Kidney epithelial cell (primary cell): Measurements from ENCODE around the gene DKK2. TPM values are rescaled to one million over a fixed set of nuclear protein-coding genes. Genes with fewer than 3 reads are reported as not detected.

Source experiments
- DNase-seq: peaks from one replicate; pipeline ENCODE4 v3.0.0-alpha.2; 2010; ENCODE audit warnings: low read depth
- H3K27me3 ChIP-seq: 2 replicates; pipeline ENCODE4 v1.6.0; 2011; ENCODE audit warnings: low read length; ENCODE audit not compliant: control insufficient read depth, insufficient read depth
- H3K36me3 ChIP-seq: 2 replicates; pipeline ENCODE4 v1.5.1; 2011; ENCODE audit warnings: low read length; ENCODE audit not compliant: control insufficient read depth, insufficient read depth
- H3K4me3 ChIP-seq: 2 replicates; pipeline ENCODE4 v1.5.1; 2011; ENCODE audit warnings: low read depth, mild to moderate bottlenecking, control low read depth, low read length
- total RNA-seq: library from RNA; depleted of rRNA; stranded (reverse); fragments of >200 nt; gene quantifications from 2 replicates; pipeline ENCODE4 v1.2.3, GENCODE V29; 2015
- TF ChIP-seq, protein P1 (sequence below): IDR thresholded peaks from 2 replicates; pipeline ENCODE4 v1.5.1; 2011; ENCODE audit warnings: mild to moderate bottlenecking, moderate library complexity, low read length, control low read depth, inconsistent platforms; ENCODE audit not compliant: insufficient read depth, poor library complexity, severe bottlenecking

Gene DKK2
- total RNA-seq, 1 donor from 2014 or later, result not detected

DNA sequence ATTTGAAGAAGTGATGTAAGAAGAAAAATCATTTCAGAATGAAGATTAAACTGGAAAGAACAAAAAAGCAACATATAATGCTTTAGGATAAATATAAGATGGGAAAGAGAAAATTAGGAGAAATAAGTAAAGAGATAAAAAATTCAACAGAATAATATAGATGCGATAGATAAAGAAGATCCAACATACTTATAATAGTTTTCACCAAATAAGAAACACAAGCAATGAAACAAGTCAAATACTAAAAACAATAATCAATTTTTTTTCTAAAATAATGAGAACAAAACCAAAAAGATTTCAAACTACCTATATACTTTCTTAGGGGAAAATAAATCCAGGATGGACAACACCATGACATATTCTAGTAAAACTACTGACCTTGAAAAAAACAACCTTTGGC lies 10.1 kb upstream of the DKK2 start:
- no peaks in the 10 kb centered on the region for H3K27me3 ChIP-seq
- H3K4me3 ChIP-seq, result no peak overlapping the region
- TF ChIP-seq, protein P1, sequence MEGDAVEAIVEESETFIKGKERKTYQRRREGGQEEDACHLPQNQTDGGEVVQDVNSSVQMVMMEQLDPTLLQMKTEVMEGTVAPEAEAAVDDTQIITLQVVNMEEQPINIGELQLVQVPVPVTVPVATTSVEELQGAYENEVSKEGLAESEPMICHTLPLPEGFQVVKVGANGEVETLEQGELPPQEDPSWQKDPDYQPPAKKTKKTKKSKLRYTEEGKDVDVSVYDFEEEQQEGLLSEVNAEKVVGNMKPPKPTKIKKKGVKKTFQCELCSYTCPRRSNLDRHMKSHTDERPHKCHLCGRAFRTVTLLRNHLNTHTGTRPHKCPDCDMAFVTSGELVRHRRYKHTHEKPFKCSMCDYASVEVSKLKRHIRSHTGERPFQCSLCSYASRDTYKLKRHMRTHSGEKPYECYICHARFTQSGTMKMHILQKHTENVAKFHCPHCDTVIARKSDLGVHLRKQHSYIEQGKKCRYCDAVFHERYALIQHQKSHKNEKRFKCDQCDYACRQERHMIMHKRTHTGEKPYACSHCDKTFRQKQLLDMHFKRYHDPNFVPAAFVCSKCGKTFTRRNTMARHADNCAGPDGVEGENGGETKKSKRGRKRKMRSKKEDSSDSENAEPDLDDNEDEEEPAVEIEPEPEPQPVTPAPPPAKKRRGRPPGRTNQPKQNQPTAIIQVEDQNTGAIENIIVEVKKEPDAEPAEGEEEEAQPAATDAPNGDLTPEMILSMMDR, result no peak
- no peak for DNase-seq
- no peaks in the 10 kb centered on the region for H3K36me3 ChIP-seq

- Histone ChIP-seq H3K36me3 (no peaks in the 10 kb centered on the region), H3K4me3 (no peak overlapping the region), H3K27me3 (no peaks in the 10 kb centered on the region)
- DNase-seq, result no peak
- TF ChIP-seq, protein P1, result peak; percentile 16
Measured at GRCh38 chr4:107044170-107044569, 8.1 kb upstream of the DKK2 start.

GRCh38 chr4:107037199-107037584 lies 1.1 kb upstream of the DKK2 start:
- no peaks in the 10 kb centered on the region for H3K36me3 ChIP-seq
- peaks cover 40% of the 10 kb centered on the region for H3K27me3 ChIP-seq
- TF ChIP-seq, protein P1, result peak; percentile 80
- H3K4me3 ChIP-seq, result no peak overlapping the region
- no peak for DNase-seq

DNA sequence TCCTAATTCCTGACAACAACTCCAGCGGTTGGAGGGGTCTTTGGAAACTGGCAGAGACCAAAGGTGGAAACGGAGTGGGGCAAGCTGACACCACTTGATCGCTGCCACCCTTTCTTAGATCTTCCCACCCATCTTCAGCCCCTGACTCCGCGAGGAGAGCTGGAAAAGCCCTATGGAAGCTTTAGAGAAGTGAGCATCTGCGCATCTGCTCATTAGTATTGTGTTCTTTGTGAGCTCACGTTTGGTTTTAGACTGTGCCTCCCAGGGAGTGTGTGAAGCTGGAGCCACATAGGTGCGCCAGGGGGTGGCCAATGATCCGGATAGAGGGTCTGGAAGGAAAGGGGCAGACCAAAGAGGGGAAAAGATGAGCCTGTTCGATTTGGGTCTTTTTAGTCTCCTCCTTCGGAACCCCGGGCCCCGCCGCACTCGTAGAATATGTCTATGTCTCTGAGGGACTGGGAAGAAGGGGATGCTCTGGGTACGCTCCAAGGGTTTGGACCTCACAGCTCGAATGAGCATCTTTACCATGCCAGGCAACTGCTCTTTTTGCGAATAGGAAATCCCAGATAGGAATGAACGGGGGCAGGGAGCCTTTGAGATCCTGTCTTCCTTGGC lies 578 bp upstream of the DKK2 start:
- Histone ChIP-seq H3K4me3 (peak overlapping the region; percentile 30), H3K27me3 (peaks cover 40% of the 10 kb centered on the region), H3K36me3 (no peaks in the 10 kb centered on the region)
- TF ChIP-seq, protein P1, result no peak
- DNase-seq, result no peak

GRCh38 chr4:107034996-107035818 lies 906 bp downstream of the DKK2 start:
- DNase-seq, result no peak
- TF ChIP-seq, protein P1, result no peak
- Histone ChIP-seq H3K27me3 (peaks cover 40% of the 10 kb centered on the region), H3K36me3 (no peaks in the 10 kb centered on the region), H3K4me3 (peak overlapping the region; percentile 30)
